Kidney epithelial cell (primary cell): Measurements from ENCODE around the gene TMX1. TPM values are rescaled to one million over a fixed set of nuclear protein-coding genes. Genes with fewer than 3 reads are reported as not detected.

Source experiments
- DNase-seq: peaks from one replicate; pipeline ENCODE4 v3.0.0-alpha.2; 2010; ENCODE audit warnings: low read depth
- H3K27me3 ChIP-seq: 2 replicates; pipeline ENCODE4 v1.6.0; 2011; ENCODE audit warnings: low read length; ENCODE audit not compliant: control insufficient read depth, insufficient read depth
- H3K36me3 ChIP-seq: 2 replicates; pipeline ENCODE4 v1.5.1; 2011; ENCODE audit warnings: low read length; ENCODE audit not compliant: control insufficient read depth, insufficient read depth
- H3K4me3 ChIP-seq: 2 replicates; pipeline ENCODE4 v1.5.1; 2011; ENCODE audit warnings: low read depth, mild to moderate bottlenecking, control low read depth, low read length
- CTCF ChIP-seq: IDR thresholded peaks from 2 replicates; pipeline ENCODE4 v1.5.1; 2011; ENCODE audit warnings: mild to moderate bottlenecking, moderate library complexity, low read length, control low read depth, inconsistent platforms; ENCODE audit not compliant: insufficient read depth, poor library complexity, severe bottlenecking
- total RNA-seq: library from RNA; depleted of rRNA; stranded (reverse); fragments of >200 nt; gene quantifications from 2 replicates; pipeline ENCODE4 v1.2.3, GENCODE V29; 2015

The TMX1 gene
- total RNA-seq, 1 donor from 2014 or later: 34.3 TPM

GRCh38 chr14:51246032-51246431 is 6.0 kb downstream of the TMX1 start:
- H3K36me3 ChIP-seq: no peaks in the 10 kb centered on the region
- TF ChIP-seq CTCF: no peak

GRCh38 chr14:51248016-51248987 is 8.3 kb downstream of the TMX1 start:
- H3K4me3 ChIP-seq: no peak overlapping the region
- no peaks in the 10 kb centered on the region for H3K27me3 ChIP-seq
- no peak for DNase-seq
- no peaks in the 10 kb centered on the region for H3K36me3 ChIP-seq
- TF ChIP-seq CTCF: no peak

More at GRCh38 chr14:51246032-51246431, 6.0 kb downstream of the TMX1 start:
- no peak for DNase-seq
- Histone ChIP-seq H3K4me3 (no peak overlapping the region), H3K27me3 (no peaks in the 10 kb centered on the region)

GRCh38 chr14:51251486-51251885 is 11.4 kb downstream of the TMX1 start:
- Histone ChIP-seq H3K36me3 (no peaks in the 10 kb centered on the region), H3K27me3 (no peaks in the 10 kb centered on the region), H3K4me3 (no peak overlapping the region)
- DNase-seq: no peak
- TF ChIP-seq CTCF: no peak

GRCh38 chr14:51253880-51254279 is 13.8 kb downstream of the TMX1 start:
- TF ChIP-seq CTCF: no peak
- H3K4me3 ChIP-seq: no peak overlapping the region
- H3K27me3 ChIP-seq: no peaks in the 10 kb centered on the region
- no peaks in the 10 kb centered on the region for H3K36me3 ChIP-seq
- DNase-seq: no peak

GRCh38 chr14:51258280-51258679 is 18.2 kb downstream of the TMX1 start:
- Histone ChIP-seq H3K36me3 (no peaks in the 10 kb centered on the region), H3K4me3 (no peak overlapping the region), H3K27me3 (no peaks in the 10 kb centered on the region)
- TF ChIP-seq CTCF: no peak
- DNase-seq: no peak
